NK-92 (cell line): ENCODE results near the gene TMEM217.

Experiments used
- DNase-seq: peaks from one replicate; lab custom pipeline; 2025; ENCODE audit not compliant: unreplicated experiment; lab: John Stamatoyannopoulos, UW

The TMEM217 gene

DNA sequence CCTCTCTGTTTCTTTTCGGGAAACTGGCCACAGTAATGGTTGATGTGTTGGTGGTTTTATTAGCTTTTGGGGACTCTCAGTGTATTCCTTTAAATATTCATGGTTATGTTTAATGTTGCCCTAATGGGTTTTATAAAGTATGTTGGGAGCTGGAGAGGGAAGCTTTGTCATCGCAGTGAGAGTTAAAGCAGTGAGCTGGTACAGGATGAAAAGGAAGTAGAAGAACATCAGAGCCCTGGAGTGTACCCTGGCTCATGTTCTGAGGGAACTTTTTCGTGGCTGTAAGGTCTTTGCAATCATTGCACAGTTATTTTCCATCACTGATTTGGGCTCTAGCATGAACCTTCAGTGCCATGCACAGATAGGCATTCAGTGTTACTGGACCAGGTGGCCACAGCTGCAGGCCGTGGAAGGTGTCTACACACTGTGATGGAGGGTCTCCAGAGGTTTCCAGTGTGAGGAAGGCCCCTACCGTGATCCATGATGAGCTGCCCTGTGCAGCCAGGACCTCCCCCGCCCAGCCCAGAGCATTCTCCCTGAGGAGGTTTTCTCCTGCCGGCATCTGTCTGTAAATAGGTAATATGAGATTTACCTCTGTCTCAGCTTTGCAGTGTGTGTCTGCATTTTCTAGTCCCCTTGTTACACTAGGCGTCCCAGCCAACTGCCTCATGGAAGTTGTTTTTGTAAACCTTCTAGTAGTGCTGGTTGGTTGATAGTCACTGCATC lies 22.4 kb upstream of the TMEM217 start:
- DNase-seq: no peak

- DNase-seq: no peak
Observed at GRCh38 chr6:37279366-37280134, 21.6 kb upstream of the TMEM217 start.

DNA sequence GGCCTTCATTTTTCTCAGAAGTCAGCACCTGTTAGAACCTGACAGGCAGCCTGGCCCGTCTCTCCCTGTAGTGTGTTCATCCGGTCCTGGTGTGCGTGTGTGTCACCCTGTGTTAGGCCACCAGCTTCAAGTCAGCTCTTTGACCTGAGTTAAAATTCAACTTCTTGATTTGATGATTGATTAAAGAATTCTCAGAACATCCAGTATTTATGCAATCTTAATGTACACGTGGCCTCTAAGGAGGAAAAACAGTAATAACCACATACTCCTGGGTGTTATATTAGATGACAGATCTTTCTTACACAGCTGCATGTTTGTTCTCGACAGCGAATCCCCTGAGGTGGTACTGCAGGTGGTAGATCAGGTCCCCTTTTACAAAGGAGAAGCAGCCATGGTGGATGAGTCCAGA lies 19.1 kb upstream of the TMEM217 start:
- DNase-seq: no peak

- no peak for DNase-seq
Observed at GRCh38 chr6:37275350-37275749, 17.4 kb upstream of the TMEM217 start.

GRCh38 chr6:37273690-37274089 lies 15.7 kb upstream of the TMEM217 start:
- DNase-seq: no peak

- no peak for DNase-seq
Observed at GRCh38 chr6:37272834-37273566, 15.1 kb upstream of the TMEM217 start.

GRCh38 chr6:37269105-37269504 lies 11.2 kb upstream of the TMEM217 start:
- DNase-seq: no peak

- DNase-seq: no peak
Observed at GRCh38 chr6:37265860-37266259, 7.9 kb upstream of the TMEM217 start.

- no peak for DNase-seq
Observed at GRCh38 chr6:37265001-37265400, 7.1 kb upstream of the TMEM217 start.

GRCh38 chr6:37262446-37263026 lies 4.6 kb upstream of the TMEM217 start:
- DNase-seq: no peak

DNA sequence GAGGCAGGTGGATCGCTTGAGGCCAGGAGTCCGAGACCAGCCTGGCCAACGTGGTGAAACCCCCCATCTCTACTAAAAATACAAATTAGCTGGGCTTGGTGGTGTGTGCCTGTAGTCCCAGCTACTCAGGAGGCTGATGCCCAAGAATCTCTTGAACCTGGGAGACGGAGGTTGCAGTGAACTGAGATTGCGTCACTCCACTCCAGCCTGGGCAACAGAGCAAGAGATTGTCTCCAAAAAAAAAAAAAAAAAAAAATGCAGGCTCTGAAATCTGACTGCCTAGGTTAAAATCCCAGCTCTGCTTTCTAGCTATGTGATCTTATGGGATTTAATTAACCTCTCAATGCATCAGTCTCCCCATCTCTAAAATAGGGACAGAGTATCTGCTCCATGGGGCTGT lies 3.3 kb upstream of the TMEM217 start:
- DNase-seq: no peak

DNA sequence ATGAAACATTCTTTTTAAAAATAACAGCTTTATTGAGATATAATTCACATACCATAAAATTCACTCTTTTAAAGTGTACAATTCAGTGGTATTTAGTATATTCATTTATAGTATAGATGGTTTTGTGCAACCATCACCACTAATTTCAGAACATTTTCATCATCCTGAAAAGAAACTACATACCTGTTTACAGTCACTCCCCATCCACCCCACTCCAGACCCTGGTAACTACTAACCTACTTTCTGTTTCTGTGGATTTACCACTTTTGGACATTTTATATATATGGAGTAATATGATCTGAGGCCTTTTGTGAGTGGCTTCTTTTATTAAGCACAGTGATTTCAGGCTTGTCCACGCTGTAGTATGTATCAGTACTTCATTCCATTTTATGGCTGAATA lies 2.5 kb upstream of the TMEM217 start:
- DNase-seq: no peak

GRCh38 chr6:37260040-37260439 lies 2.1 kb upstream of the TMEM217 start:
- DNase-seq: no peak

GRCh38 chr6:37259191-37259590 lies 1.2 kb upstream of the TMEM217 start:
- DNase-seq: no peak

GRCh38 chr6:37258405-37259105 lies 611 bp upstream of the TMEM217 start:
- no peak for DNase-seq

DNA sequence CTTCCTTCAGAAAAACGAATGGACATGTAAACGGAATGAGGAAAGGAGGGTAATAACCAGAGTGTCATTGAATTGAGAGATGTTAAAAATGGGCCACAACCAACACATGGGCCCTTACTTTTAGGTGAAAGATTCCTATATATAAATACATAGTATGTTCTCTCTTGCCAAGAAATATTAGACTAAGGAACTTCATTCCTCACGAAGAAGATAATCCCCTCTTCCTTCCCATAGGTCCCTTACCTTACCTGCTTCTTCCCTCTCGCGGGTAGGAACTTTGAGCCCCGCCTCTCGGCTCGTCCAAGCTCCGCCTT lies 667 bp downstream of the TMEM217 start:
- DNase-seq: no peak

GRCh38 chr6:37256692-37257319 lies 1.1 kb downstream of the TMEM217 start:
- DNase-seq: no peak

- DNase-seq: no peak
Observed at GRCh38 chr6:37254881-37255280, 3.1 kb downstream of the TMEM217 start.

DNA sequence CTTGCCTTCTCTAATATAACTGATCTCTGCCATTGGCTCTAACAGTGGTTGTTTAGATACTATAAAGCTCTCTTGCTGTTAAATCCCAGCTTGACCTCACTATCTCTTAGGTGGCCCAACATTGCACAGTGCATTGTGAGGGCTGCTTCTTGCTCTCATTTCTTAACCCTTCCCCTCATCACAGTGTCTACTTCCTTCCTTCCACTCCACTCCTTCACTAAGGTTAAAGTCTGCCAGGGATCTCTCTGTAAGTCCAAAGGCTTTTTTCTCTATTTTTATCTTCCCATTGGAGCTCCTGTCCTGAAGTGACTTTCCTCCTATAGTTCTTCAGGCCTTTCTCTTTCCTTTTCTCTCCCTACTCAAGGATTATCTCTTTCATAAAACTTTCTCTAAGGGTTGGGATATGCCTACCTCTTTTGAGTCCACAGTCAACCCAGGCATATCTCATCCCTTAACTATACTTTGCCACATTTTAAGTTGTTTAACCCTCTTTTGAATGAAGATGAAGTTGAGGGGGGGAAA lies 4.4 kb downstream of the TMEM217 start:
- DNase-seq: no peak

DNA sequence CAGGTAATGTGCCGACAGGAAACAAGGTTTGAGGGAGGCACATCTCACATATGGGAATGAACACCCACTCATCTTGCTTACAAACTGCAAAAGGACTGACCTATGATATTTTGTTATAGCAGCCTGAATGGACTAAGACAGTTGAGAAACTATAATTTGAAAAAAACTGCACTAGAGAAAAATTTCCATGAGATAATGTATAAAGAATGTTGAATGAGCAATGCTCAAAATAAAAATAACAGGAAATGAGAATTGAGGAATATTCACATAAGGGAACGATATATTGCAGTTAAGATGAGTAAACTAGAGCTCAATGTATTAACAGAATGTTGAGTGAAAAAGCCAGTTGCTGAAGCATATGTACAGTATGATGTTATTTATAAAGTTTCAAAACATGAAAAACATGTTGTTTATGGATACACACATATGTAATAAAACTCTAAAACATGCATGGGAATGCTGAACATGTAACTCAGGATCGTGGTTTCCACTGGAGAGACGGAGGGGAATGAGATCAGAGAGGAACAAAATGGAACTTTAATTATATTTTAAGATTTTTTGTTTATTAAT lies 6.6 kb downstream of the TMEM217 start:
- no peak for DNase-seq
